Raji (cell line): ENCODE results near the gene PGF.
A peak's percentile ranks its signal among the peaks of the same experiment; 100 is the strongest.

Experiments
- POLR2A ChIP-seq: IDR thresholded peaks from 2 replicates; pipeline ENCODE4 v1.6.1; 2011; ENCODE audit warnings: low read depth, low read length, control low read depth; ENCODE audit not compliant: insufficient read depth

The PGF gene

DNA sequence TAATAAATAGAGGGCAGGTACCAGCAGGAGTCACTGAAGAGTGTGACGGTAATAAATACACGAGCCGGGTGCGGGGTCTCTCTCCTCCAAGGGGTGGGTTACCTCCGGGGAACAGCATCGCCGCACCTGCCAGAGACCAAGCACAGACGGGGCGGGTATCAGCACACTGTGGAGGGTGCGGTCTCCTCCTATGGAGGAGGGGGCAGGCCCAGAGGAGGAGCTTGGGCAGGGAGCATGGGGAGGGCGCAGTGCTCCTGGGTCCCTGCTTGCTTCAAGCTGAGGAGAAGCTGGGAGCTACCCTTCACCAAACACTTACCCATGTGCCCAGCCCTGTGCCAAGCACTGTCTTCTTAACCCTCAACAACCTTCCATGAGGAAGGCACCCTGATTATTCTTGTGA lies 12.8 kb downstream of the PGF start:
- TF ChIP-seq POLR2A: 0 out of 2 replicates have a peak, but pooled peaks have one; percentile 42

DNA sequence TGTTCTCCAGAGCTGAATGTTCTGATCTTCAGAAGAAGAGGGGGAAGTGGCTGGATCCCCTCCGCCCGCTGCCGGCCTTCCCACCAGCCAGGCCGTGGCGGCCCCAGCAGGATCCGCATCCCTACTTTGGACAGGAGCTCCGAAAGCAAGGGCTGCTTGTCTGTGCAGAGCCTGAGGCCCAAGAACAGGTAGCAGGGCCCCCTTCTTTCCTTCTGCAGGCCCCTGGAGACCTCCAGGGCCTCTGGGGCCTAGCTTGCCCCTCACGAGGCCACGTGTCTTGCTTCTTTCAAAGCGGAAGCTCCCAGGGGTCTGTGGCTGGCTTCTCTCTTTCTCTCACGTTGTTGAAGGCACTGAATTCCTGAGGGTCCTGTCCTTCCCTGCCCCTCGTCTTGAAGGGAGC lies 13.2 kb downstream of the PGF start:
- TF ChIP-seq POLR2A: no peak

DNA sequence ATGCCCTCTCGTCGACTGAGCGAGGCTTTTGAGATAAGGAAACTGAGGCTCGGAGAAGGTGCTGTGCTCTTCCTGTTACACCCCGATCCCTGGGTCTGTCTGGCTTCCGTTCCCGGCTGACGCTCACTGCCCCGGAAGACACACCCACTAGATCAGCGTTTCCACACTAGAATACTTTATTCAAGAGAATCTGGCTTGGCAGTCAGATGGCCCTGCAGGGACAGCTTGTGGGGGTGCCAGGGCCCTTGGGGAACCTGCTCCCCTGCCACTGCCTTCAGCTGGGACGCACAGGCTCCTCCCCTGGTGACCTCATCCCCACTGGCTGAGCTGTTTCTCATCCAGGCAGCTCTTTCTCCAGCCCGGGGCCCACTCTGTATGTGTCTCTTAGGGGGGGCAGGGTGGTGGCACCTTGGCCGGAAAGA lies 13.7 kb downstream of the PGF start:
- 0 out of 2 replicates have a peak, but pooled peaks have one; percentile 47 for TF ChIP-seq POLR2A

DNA sequence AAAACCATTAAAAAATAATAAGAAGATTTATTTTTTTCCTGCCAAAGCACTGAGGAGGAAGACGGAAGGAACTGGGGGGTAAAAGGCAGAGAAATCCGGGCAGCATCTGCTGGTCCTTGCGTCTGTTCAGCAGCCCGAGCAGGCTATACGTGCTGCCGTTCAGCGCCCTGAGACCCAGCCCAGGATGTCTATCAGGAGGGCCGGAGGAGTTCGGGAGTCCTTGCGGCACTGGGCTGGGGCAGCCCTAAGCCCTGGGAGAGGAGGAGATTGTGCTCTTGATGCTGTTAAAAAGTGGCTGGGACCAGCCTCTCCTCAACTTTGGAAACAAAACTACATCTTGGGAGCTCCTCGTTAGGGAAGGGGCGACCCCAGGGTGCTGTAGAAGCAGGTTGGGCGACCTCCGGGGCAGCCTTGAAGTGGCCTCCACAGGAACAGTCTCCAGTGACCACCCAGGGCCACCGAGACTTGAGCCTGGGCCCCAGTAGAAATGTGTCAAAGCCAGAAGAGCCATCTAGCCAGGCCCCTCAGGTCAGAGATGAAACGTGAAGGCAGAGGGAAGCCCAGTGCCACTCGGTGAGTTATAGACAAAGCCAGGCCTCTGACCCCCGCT lies 14.3 kb downstream of the PGF start:
- TF ChIP-seq POLR2A: no peak

DNA sequence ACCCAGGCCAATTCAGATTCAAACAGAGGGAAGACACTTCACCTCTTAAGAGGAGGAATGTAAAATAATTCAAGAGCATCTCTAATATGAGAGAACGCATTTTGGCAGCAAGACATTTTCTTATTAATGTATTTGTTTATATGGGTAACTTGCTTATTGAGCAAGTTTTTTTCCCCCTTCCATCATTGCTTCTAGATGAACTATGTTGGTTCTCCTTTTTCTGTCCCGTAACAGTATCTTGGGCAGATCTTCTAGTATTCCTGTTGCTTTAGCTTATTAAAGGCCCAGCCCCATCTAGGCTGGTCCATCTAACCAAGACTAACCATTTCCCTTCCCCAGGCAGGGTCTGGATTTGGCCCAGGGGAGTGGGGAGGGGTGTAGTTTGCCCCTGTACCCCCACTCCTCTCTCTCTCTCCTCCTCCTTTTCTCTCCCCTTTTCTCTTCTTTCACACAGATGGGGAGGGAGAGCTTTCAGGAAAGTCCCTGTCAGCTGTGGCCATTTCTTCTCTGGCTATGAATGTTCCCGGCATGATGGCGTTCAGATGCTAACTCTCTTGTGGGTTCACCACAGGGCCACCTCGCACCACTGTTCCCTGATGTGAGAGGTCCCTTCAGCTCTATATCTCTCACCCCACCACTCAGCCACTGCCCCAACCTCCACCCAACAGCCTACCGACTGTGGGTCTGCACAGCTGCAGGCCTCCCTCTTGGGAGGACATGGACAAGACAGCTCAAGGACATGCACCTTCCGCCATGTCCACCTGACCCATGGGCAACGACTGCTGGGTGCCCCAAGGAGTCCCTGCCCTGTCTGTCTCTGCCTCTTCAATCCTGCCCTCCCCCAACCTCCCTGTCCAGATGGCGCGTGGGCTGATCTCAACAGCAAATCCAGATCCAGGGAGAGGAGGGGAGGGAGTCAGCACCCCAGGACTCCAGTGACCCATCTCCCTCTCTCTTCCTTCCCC lies 16.6 kb downstream of the PGF start:
- no peak for TF ChIP-seq POLR2A

DNA sequence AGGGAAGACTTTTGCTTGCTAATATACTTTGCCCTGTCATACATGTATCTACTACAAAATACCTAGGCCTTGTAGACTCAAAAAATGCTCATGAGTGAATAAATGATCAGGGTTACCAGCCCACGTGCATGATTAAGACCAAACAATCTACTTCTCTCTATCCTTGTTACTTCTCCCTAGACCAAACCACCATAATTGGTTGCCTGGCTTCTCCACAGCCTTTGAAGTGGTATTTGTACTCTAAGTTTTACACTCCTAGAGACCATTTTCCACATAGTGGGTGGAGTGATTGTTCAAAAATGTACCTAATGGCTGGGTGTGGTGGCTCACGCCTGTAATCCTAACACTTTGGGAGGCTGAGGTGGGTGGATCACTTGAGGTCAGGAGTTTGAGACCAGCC lies 18.2 kb downstream of the PGF start:
- no peak for TF ChIP-seq POLR2A

DNA sequence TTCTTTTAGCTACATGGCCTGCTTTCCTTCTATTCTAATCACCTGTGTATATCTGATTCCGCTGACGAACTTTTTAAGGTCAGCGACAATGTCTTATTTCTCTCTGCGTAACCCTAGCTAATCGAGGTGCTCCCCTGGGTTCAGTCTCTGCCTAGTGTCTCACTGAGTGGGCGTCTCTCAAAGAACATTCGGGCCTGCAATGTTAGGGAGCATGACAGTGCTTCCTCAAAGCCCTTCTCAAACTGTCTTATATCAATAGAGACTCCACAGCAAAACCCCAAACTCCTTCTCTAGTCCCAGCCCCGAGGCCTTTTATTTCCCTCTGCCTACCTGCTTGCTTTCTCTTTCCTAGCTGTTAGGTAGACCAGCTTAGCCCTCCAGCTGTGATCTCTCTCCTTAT lies 18.7 kb downstream of the PGF start:
- no peak for TF ChIP-seq POLR2A

DNA sequence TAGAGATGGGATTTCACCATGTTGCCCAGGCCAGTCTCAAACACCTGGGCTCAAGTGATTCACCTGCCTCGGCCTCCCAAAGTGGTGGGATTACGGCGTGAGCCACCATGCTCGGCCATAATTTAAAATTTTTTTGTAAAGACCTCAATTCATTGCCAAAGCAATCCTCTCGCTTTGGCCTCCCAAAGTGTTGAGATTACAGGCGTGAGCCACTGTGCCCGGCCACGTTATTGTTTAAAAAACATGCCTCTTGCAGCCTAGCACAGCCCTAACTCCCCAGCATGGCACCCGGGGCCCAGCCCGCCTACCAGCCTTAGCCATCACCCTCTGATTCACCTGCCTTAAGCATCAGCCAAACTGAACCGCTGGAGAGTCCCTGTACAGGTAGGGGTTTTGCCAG lies 19.2 kb downstream of the PGF start:
- no peak for TF ChIP-seq POLR2A

DNA sequence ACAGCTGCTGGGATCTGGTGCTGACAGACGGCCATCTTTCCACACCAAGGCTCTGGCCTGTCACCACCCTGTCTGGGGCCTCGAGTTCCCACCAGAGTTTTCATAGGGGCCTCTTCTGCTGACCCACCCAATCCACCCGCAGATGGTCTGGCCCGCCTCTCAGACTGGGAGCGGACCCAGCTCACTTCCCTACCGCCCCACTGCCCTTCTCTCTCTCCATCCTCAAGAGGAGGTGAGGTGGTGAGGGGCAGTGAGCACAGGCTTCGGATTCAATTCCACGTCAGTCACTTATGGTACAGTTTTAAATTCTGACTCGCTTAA lies 20.1 kb downstream of the PGF start:
- TF ChIP-seq POLR2A: no peak

DNA sequence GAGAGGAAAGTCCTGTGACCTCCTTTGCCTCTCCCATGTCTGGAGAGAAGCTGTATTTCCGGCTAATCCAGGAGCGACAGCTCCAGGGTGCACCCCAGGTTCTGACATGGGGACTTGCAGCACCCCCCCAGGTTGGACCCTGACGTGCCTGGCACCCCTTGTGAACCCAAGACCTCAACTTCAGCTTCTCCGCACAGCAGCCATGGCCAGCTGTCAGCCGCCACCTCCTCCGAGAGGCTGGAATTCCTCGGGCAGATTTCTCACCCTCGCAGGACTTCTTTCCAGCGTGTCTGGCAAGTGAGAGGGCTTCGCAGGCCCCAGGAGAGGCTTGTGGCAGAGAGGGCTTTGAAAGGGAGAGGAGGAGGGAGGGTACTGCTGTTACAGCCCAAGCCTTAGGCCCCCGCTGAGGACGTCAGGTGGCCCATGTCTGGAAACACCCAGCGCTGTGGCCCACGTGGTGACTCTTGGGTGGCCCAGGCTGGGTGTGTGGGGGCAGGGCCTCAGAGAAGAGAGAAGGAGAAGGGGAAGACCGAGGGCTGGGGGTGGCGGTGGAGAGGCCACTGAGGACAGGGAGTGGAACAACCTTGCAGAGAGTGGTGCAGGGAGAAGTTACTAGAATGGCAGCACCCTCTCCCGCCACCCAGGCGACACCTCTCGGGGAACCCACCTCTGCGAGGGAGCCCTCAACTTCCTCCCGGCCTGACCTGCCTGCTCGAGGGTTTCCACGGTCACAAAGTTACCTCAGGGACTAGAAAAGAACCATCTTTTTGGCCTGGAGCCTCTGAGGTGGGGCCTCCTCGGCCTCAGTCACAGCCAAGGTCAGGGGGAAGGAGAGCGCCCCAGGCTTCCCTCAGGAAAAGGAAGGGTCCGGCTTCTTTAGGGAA lies 20.7 kb downstream of the PGF start:
- TF ChIP-seq POLR2A: no peak

DNA sequence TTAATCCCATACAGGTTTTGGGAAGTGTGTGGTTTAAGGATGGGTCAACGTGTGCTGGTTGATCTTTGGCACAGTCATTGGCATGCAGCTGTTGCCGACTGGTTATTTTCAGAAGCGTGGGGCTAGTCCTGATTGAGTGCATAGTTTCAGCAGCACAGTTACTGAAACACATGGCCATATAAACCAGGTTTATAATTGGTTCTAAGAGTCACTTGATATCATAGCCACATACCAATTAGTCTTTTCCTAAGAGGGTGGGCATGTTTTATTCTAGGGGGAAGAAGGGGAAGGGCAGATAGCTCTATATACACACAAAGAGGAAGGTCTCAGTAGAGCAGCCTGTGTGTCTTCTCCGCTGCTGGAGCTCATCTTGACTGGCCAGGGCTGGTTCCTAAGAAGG lies 21.4 kb downstream of the PGF start:
- no peak for TF ChIP-seq POLR2A

DNA sequence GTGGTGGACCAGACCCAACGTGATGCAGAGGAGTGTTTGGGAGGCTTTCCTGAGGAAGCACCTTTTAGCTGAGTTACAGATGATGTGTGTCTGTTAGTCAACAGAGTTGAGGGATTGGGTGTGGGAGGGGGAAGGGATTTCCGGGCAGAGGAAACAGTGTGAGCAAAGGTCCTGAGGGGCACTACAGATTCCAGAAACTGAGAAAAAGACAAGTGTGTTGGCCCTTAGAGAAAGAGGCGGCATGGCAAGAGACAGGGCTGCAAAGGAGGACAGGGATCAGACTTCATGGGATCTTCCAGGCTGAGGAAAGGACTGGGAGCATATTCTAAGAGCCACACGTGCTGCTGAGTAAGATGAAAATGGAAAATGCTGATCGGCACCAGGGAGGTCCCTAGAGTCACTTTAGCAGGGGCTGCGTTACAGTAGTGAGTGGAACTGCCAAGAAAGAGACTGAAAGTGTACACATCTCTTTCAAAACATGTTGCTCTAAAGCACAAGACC lies 22.9 kb downstream of the PGF start:
- TF ChIP-seq POLR2A: no peak

DNA sequence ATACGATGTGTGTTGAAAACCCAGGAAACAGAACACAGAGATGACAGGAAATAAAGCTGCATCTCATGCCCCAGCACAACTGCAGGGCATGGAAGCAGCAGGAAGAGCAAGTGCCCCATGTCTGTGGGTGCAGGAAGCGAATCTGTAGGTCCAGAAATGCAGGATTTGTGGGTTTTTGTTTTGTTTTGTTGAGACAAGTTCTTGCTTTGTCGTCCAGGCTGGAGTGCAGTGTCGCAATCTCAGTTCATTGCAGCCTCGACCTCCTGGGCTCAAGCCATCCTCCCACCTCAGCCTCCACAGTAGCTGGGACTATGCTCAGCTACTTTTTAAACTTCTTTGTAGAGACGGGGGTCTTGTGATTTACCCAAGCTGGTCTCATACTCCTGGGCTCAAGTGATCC lies 26.2 kb downstream of the PGF start:
- TF ChIP-seq POLR2A: no peak

DNA sequence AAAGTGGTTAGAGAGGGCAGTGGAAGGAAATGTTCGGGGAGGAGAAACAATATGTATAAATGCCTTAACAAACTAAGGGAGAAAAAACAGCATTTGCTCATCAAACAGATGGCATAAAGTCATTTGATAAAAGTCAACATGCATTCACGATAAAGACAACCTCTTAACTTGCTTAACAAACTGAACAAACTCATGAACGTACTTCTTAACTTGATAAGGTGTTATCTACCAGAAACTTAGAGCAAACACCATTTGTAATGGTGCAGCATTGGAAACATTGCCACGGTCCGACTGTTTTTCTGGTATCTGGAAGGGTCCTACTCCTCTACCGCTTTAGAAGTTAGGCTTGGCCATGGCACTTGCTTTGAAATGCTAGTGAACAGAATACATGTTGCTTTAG lies 28.2 kb downstream of the PGF start:
- TF ChIP-seq POLR2A: no peak

DNA sequence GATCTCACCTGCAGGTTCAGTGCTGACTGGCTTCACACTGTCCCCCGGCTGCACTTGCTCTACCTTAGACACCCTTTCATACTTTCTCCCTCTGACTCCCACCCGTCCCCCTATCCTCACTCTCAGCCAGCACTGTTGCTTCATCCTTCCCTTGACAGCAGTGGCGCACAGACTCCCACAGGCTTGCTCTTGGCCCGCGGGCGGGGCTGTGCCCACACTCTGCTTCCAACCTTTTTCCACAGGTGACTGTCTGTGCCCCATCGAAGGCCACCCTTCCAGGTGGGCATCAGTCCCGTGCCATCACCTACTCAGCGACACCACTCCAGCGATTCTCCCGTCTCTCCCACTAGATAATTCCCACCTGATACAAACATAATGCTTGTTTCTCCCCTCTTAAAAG lies 31.3 kb downstream of the PGF start:
- TF ChIP-seq POLR2A: no peak
